Stimulated activated CD4-positive, alpha-beta T cell treated with anti-CD3 and anti-CD28 coated beads, Interleukin-15, amount 100 ng/mL, for 48 hours (primary cell): ENCODE measurements around the gene PTPRN2.

Experiments
- DNase-seq, 2 donors: peaks; one replicate each; pipeline ENCODE4 v3.0.0-alpha.2; 2020; ENCODE audit warnings: low read depth in 2 of 2

PTPRN2 gene

DNA sequence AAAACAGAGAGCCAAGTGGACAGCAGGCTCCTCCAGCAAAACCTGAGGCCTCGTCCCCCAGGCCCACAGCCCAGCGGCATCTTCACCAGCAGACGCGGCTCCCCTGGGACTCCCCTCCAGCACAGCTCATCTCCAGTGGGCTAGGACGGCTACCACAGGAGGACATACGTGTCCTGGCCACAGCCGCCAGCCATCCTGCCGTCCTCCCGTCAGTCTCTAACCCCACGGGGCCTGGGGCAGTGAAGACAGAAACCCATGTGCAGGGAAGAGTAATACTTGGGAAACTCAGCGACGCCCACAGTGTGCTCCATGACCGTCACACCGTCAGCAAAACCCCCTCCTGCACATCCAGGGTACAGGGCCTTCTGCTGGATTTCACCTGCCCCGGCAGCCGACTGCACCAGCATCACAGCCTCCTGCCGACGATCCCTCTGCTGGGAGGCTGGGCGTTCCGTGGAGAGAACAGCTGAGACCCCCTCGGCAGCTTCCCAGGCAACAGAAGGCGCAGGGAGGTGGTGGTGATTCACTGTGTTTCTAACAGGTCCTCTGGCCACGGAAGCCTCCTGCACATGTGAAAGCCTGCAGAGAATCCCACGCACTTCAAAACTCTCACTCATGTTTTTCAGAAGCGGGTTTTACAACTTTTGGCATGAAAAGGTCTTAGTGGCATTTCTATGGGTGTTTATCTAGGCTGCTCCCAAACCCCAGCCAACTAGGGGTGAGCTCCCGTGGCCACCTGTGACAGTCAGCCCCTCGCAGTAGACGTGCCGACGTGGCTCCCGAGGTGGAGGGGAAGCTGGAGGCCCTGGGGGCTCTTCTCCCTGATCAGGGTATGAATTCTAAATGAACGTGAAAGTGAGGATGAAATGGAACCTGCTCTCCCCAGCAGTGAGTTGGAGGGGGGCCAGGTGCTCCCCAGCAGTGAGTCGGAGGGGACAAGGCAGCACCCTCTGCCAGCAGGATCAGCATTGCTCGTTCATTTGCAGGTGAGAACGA lies 513.5 kb downstream of the PTPRN2 start:
- DNase-seq, result no peak

DNA sequence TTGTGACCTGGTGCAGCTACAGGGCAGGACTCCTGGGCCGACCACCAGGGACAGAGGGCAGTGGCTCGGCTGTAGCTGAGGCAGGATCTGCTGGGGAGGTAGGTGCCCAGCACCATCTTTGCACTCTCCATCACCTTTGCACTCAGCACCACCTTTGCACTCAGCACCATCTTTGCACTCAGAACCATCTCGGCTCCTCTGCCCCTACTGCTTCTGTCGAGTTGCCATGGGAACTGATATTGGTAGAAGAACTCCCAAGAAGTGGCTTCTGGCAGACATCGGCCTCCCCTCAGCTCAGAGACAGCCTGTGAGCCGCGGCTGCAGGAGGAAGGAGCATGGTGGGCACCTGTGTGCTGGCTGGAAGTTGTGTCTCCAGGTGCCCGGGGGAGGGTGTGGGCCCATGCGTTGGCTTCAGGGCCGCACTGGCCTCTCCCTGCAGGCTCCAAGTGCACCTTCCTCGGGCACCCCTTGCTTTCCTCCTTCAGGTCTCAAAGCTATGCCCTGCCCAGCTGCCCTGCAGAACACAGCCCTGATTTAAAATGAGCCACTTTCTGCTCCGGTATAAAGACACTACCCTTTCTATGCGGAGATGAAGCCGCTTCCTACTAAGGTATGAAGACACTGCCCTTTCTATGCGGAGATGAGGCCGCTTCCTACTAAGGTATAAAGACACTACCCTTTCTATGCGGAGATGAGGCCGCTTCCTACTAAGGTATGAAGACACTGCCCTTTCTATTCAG lies 514.5 kb downstream of the PTPRN2 start:
- no peak for DNase-seq

DNA sequence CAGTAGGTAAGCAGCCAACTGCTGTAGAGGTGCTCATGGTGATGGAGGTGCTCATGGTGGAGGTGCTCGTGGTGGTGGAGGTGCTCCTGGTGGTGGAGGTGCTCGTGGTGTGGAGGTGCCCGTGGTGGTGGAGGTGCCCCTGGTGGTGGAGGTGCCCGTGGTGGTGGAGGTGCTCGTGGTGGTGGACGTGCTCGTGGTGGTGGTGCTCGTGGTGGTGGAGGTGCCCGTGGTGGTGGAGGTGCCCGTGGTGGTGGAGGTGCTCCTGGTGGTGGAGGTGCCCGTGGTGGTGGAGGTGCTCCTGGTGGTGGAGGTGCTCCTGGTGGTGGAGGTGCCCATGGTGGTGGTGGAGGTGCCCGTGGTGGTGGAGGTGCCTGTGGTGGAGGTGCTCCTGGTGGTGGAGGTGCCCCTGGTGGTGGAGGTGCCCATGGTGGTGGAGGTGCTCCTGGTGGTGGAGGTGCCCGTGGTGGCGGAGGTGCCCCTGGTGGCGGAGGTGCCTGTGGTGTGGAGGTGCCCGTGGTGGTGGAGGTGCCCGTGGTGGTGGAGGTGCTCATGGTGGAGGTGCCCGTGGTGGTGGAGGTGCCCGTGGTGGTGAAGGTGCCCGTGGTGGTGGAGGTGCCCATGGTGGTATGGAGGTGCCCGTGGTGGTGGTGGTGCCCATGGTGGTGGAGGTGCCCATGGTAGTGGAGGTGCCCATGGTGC lies 517.3 kb downstream of the PTPRN2 start:
- no peak for DNase-seq

DNA sequence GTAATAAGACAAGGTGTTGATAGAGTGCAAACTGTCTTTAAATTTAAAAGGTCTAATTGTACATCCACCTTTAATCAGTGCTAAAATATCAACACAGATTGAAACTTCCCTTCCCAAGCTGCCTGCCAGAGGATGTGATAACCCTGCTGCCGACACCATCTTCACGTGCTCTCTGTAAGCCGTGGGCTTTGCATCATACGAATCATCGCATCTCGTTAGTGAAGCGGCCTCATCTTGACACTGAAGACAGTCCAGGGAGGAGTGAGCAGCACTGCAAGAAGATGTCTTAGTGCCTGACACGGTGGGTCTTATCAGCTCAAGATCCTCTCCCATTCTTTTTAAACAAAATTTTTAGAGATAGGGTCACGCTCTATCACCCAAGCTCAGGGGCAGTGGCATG lies 518.8 kb downstream of the PTPRN2 start:
- DNase-seq, result no peak

DNA sequence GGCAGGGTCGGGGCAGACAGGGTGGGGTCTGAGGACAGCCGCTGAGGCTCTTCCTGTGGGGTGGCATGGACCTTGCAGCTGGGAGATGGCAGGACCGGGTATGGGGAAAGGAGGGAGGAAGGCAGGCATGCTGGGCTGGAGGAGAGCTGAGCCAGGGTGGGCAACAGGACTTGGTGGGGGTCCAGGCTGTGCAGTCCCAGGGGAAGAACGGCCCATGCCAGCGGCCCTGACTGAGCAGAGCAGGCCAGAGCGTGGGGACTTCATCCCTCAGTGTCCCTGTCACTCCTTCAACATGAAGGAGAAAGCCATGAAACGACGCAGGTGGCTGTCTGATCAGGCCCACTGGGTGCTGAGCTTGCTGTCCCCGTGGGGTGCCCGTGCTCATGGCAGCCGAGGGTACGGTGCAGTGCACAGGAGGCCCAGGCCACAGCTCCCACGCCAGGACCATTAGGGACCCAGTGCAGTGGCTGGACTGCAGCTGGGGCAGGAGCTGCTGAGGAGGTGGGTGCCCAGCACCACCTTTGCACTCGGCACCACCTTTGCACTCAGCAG lies 519.6 kb downstream of the PTPRN2 start:
- DNase-seq, result no peak

DNA sequence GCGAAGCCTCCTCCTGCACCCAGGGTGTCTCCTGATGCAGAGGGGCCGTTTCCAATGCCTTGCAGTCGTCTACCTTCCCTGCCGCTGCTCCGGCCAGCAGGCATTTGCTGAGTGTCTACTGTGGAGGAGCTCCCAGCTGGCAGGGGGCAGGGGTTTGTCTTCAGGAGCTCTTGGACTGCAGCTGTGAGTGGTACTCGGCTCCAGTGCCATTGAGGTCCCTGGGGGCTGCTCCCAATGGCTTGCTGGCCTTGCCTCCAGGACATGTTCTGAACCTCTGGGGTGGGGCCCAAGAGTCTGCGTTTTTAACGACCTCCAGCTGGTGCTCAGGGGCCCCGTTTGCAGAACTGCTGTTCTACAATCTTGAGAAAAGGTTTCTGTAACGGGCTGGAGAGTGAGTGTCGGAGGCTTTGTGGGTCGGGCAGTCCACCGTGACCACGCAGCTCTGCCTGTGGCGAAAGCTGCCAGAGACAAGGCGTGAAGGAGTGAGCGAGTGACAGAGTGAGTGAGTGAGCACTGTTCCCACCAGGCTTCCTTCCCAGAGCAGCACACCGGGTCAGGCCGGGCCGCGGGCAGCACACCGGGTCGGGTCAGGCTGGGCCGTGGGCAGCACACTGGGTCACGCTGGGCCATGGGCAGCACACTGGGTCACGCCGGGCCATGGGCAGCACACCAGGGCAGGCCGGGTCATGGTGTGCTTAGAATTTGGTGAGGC lies 520.2 kb downstream of the PTPRN2 start:
- DNase-seq, result no peak

DNA sequence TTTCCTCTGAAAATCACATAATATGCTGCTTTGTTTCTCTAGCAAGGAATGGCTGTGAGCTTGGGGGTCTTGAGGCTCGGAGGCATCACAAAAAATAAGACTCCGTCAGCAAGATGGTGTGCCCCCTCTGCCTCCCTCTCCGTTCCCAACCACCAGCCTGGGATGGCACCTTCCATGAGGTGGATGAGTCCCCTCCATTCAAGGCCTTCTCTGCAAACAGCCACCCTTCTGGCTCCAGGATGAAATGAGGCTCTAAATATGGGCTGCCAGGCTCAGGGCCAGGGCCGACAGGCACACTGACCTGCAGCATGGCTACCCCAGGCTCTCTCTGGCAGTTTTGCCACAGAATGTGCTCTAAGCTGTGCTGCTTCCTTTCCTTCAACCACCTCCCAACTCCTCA lies 521.5 kb downstream of the PTPRN2 start:
- DNase-seq, result no peak

DNA sequence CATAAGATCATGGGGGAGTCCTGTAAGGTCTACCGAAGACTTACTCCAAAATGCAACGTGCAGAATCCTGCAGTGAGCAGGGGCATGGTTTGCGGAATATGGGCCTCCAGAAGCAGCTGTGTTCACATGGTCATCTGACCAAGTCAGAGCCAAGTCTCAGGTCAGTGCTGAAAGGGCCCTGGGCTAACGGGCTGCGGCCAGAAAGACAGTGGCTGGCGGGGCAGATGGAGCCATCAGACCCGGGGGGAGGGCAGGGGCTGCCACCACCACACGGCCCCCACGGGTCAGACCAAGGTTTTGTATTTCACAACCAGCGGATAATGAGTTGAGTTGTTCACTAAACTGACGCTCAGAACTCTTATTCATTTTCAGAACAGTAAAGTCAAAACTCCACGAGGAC lies 522.3 kb downstream of the PTPRN2 start:
- DNase-seq, result no peak

DNA sequence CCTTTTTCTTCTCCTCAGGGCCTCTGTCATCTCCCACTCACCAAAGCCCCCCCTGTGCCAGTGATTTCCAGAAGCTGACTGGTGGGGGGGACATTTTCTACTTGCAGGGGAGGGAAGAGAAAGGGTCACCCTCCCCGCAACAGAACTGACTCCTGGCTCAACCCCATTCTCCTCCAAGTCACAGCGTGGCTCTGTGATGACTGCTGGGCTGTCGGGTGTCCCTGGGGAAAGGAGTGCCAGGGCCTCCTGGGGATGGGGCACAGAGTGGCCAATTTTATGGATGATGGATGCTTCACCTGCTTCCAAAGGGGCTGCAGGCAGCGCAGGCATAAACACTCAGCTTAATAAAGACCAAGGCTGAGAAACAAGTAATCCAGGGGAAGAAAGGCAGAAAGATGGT lies 523.0 kb downstream of the PTPRN2 start:
- DNase-seq, result no peak

DNA sequence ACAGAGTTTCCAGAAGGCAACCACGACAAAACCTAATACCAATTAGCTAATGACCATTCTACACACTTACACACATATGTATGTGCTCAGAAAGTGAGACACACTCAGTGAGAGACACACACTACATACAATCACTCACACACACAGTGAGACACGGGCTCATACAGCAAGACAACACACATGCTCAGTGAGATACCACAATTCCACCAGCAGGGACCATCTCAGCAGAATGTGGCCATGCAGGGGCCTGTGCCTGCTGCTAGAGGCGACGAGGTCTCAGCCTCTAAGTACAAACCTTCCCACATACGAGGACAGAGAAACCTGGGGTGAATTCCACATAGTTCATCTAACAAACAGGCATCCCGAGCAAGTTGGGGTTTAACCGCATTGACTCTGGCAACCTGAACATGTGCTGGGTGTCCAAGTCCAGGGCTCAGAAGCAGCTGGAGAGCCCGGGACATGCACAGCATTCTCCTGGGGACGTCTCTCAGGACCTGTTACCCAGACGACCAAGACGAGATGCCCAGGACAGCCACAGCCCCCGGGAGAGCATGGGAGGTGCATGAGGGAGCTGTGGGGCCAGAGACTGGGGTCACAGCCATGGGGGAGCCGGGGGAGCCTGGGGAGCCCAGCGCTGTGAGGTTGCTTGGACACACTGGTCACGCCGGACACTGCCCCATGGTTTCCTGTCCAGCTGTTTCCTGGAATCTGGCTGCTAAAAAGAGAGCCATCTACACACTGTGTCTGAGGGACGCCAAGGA lies 523.6 kb downstream of the PTPRN2 start:
- DNase-seq, result no peak

DNA sequence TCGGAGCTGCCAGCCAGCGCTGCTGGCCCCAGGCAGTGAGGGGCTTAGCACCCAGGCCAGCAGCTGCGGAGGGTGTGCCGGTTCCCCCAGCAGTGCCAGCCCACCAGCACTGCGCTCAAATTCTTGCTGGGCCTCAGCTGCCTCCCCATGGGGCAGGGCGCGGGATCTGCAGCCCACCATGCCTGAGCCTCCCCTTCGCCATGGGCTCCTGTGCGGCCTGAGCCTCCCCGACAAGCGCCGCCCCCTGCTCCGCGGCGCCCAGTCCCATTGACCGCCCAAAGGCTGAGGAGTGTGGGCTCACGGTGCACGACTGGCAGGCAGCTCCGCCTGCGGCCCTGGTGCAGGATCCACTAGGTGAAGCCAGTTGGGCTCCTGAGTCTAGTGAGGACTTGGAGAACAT lies 525.0 kb downstream of the PTPRN2 start:
- DNase-seq, result no peak

DNA sequence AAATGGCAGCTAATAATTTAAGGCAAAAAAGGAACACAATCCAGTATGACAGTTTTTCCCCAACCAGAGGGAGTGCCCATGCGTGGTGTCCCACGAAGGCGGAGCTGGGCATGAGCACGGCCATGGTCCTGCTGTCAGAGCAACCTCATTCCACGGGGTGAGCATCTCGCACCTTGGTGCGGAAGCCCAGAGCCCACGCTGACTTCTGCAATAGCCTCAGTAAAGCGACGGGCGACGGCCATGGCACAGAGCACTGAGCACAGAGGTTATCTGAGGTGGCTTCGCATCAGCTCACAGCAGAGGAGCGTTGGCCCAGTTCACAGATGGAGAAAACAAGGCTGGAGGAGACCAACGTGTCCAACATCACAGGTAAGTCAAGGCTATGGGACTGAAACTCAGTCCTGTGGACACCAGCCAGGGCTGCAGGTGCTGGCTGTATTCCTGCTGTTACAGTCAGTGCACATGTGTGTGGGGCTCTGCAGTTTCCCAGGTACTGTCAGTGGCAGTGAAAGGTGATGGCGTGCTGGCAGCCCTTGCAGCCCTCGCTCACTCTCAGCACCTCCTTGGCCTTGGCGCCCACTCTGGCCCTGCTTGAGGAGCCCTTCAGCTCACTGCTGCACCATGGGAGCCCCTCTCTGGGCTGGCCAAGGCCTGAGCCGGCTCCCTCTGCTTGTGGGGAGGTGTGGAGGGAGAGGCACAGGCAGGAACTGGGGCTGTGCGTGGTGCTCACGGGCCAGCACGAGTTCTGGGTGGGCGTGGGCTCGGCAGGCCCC lies 525.6 kb downstream of the PTPRN2 start:
- DNase-seq, result no peak

DNA sequence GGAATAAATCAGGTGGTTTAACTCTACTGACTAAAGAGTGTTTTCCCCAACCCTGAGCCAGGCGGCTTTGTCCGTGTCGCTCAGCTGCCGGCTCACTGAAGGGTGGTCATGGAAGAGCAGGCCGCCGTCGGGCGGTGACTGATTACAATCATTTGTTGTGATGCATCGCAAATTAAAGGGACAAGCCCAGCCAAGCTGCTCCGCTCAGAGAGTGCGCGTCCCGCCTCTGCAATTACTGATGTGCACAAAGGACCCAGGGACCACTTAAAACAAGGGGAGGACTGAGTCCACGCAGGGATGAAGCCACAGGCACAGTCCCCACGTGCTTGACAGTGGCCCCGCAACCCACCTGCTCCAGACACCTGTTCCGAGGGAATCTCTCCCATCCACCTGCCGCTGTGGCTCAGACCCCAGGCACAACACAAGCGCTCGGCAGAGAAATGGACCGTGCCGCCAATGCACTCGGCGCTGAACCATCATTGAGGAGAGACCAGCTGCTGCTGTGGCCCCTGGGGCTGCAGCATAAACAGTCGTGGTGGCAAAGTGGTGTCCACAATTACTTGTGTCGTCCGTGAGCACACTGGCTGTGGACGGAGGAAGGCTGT lies 526.5 kb downstream of the PTPRN2 start:
- no peak for DNase-seq

DNA sequence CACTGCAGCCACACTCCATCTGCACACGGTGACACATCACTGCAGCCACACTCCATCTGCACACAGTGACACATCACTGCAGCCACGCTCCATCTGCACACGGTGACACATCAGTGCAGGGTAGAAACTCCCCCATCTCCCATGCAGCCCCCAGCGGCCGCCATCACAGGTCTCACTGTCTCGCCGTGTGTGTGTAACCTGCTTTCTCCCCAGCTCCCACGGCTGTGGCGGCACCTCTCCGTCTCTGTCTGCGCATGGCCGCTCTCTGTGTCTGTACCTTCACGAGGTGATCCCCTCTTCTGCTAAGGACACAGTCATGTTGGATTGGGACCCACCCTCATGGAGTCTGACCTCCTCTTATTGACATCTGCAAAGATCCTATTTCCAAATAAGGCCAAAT lies 527.4 kb downstream of the PTPRN2 start:
- no peak for DNase-seq

DNA sequence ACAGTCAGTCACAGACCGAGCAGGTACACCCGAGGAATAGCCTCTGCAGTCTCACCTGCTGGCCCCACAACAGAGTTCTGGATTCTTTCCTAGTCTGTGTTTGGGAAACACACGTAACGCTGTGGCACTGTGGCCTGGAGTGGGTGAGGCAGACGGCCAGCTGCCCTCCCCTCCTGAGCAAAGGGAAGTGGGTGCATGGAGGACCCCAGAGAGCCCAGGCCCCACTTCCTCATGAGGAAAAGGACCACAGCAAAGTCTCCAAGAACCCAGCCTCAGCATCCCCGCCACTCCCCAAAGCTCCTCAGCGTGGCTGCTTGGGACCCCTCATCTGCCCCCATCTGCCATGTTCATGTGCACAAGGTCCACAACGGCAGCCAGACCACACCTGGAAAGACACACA lies 530.2 kb downstream of the PTPRN2 start:
- no peak for DNase-seq

DNA sequence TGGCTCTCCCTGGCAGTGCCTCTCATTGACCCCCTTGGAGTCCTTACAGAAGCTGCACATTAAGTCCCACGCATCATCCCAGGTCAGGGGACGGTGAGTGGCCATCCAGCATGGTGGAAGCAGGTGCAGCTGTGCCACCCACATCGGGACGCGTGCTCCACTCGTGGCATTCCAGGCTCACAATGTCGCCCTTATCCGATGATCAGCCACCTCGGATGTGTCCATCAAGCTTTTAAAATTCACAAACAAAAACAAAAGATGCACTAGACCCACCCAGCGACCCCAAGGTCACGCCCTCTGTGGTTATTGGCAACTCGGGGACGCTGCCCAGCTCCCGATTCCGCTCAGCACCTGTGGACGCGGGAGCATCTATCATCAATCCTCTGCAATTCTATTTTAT lies 530.9 kb downstream of the PTPRN2 start:
- DNase-seq, result no peak

DNA sequence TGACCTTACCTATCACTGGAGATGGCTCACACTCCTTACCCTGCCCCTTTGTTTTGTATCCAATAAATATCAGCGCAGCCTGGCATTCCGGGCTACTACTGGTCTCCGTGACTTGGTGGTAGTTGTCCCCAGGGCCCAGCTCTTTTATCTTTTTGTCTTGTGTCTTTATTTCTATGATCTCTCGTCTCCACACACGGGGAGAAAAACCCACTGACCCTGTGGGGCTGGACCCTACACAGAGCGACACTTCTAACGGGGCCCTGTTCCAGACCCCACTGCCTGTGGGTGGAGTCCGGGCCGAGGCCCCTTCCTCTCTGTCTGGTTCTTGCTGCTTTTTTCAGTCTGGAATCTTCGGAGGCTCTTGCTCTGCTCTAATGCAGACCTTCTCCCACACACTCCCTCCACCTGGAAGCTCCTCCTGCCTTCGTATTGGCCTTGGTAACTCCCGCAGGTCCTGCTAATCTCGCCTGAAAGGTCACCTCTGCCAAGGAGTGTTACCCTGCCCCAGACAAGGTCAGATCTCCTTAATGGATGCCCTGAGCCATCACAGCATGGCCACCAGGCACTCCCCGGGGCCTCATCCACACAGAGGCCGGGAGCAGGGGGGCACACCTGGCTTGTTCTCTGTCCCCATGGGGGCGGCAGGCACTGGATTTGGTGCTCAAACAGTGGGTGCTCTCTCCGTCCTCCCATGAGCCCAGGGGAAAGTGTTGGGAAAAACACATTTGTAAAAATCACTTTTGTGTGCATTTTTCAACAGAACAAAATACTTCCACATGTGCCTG lies 531.7 kb downstream of the PTPRN2 start:
- no peak for DNase-seq

DNA sequence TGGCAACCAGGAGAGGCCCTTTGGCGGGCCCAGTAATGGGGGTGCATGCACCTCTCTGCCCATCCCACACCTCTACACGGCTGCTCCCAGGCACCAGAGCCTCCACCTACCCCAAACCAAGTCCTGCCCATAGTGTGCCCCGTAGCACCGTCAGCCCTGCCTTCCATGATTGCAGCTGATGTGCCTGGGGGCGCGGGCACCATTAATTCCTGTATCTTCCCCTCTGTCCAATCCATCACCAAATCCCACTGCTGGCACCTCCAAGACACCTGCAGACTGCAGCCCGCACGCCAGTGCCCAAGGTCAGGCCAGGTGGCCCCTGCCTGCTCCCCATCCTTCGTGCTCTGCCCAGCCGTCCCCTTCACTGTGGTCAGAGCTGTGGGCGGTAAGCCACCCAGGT lies 533.0 kb downstream of the PTPRN2 start:
- no peak for DNase-seq

DNA sequence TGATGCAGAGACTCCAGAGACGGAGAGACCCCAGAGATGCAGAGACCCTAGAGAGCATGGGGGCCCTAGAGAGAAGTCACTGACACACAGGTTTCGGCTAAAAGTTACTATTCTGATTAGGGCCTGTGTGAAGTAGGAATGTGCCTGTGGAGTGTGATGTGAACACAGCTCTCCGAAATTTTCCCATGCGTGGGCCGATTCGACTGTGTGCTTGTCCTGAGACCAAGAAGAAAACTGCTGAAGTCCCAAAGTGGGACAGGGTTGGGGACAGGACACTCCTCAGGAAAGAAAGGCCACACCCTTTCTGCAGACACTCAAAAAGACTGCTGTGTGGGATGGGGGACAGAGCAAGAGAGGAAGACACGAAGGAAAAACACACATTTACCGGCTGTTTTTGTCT lies 533.5 kb downstream of the PTPRN2 start:
- DNase-seq, result no peak
